ENCODE measurements around the gene ZEB2.

ZEB2 gene

GRCh38 chr2:144517866-144518747, 1.8 kb downstream of the ZEB2 start:
- TF ChIP-seq FOXA1 (IDR thresholded peaks at IDR 0.05), result no peak
- no peak for TF ChIP-seq TARDBP (IDR thresholded peaks at IDR 0.05)
- no peak for TF ChIP-seq SUZ12 (IDR thresholded peaks at IDR 0.05)
- TF ChIP-seq ZNF384 (IDR thresholded peaks at IDR 0.05), result no peak
- TF ChIP-seq LEF1 (IDR thresholded peaks at IDR 0.05; ENCODE audit: borderline replicate concordance), result no peak
- no peak for TF ChIP-seq BHLHE40 (IDR thresholded peaks at IDR 0.05; ENCODE audit: borderline replicate concordance)
- TF ChIP-seq PKNOX1 (IDR thresholded peaks at IDR 0.05), result no peak
- no peak for TF ChIP-seq NFRKB (IDR thresholded peaks at IDR 0.05)
- TF ChIP-seq FOXM1 (IDR thresholded peaks at IDR 0.05; ENCODE audit: borderline replicate concordance), result no peak
- TF ChIP-seq ARNT (IDR thresholded peaks at IDR 0.05), result no peak
- no peak for TF ChIP-seq SP1 (IDR thresholded peaks at IDR 0.05)
- TF ChIP-seq HDGF (IDR thresholded peaks at IDR 0.05; ENCODE audit: borderline replicate concordance), result no peak
- TF ChIP-seq CTBP1 (IDR thresholded peaks at IDR 0.05; ENCODE audit: borderline replicate concordance), result no peak; the same call in 1 of the 2 replicates
- no peak for TF ChIP-seq ELF4 (IDR thresholded peaks at IDR 0.05)
- TF ChIP-seq FOXK2 (IDR thresholded peaks at IDR 0.05), result no peak
- no peak; the same call in none of the 2 replicates for TF ChIP-seq L3MBTL2 (conservative IDR thresholded peaks at IDR 0.05)
- DNase-seq (ENCODE audit: extremely low spot score), result no peak
- ChIA-PET CTCF (interaction anchor here (0.7 kb wide), 1 partner anchor 130 kb away, joined by 9 read pairs; no protein-coding TSS in a partner anchor), POLR2A (no interaction called here)

- CTCF ChIA-PET, result no interaction called here
- peak; percentile 54 for DNase-seq (ENCODE audit: extremely low spot score)
- POLR2A ChIA-PET, result no interaction called here
- TF ChIP-seq HDGF (IDR thresholded peaks at IDR 0.05; ENCODE audit: borderline replicate concordance) (no peak), PKNOX1 (IDR thresholded peaks at IDR 0.05) (no peak), FOXA1 (IDR thresholded peaks at IDR 0.05) (no peak), SP1 (IDR thresholded peaks at IDR 0.05) (no peak), ZNF384 (IDR thresholded peaks at IDR 0.05) (no peak), TARDBP (IDR thresholded peaks at IDR 0.05) (no peak)
These were observed 2.7 kb downstream of the ZEB2 start for GRCh38 chr2:144516981-144517865.

DNA sequence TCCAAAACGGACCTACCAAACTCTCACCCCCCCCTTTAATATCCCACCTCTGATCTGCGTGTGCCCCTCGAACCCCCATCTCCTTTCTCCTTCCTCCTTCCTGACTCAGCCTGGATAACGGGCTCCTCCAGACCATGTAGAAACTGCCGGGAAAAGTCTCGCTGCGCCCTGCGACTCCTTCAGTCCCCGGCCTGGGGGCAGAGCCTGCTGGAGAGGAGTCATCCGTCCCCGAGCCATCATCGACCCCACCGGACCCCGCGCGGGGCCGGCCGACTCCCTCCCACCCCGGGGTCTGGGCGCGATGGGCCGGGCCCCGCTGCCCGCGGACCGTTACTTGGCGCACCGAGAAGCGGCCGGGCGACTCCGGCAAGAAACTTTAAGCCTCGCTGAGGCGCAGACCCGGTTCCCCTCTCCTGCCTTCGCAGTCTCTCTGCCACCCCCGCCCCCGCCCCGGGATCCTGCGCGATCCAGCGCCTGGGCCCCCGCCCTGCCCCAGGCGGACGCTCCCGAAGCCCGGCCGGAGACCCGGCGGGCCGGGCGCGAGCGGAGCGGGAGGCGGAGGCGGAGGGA, 3.4 kb downstream of the ZEB2 start:
- TF ChIP-seq ELF4 (IDR thresholded peaks at IDR 0.05) (no peak), FOXM1 (IDR thresholded peaks at IDR 0.05; ENCODE audit: borderline replicate concordance) (no peak), FOXK2 (IDR thresholded peaks at IDR 0.05) (no peak), FOXA1 (IDR thresholded peaks at IDR 0.05) (no peak), PKNOX1 (IDR thresholded peaks at IDR 0.05) (no peak), NFRKB (IDR thresholded peaks at IDR 0.05) (no peak), L3MBTL2 (conservative IDR thresholded peaks at IDR 0.05) (no peak), SP1 (IDR thresholded peaks at IDR 0.05) (no peak), SUZ12 (IDR thresholded peaks at IDR 0.05) (no peak), BHLHE40 (IDR thresholded peaks at IDR 0.05; ENCODE audit: borderline replicate concordance) (no peak), TARDBP (IDR thresholded peaks at IDR 0.05) (no peak), LEF1 (IDR thresholded peaks at IDR 0.05; ENCODE audit: borderline replicate concordance) (no peak), ARNT (IDR thresholded peaks at IDR 0.05) (no peak), CTBP1 (IDR thresholded peaks at IDR 0.05; ENCODE audit: borderline replicate concordance) (no peak)
- no peak for DNase-seq (ENCODE audit: extremely low spot score)
- CTCF ChIA-PET, result no interaction called here
- POLR2A ChIA-PET, result no interaction called here

- no peak for DNase-seq (ENCODE audit: extremely low spot score)
- ChIA-PET POLR2A (interaction anchor here (0.7 kb wide), 1 partner anchor 18 kb away, joined by 4 read pairs; no protein-coding TSS in a partner anchor), CTCF (interaction anchor here (0.8 kb wide), 1 partner anchor 36 kb away, joined by 5 read pairs; no protein-coding TSS in a partner anchor)
- TF ChIP-seq CTBP1 (IDR thresholded peaks at IDR 0.05; ENCODE audit: borderline replicate concordance), result no peak
- TF ChIP-seq BHLHE40 (IDR thresholded peaks at IDR 0.05; ENCODE audit: borderline replicate concordance), result no peak
- no peak for TF ChIP-seq FOXA1 (IDR thresholded peaks at IDR 0.05)
- TF ChIP-seq FOXM1 (IDR thresholded peaks at IDR 0.05; ENCODE audit: borderline replicate concordance), result no peak
- no peak for TF ChIP-seq PKNOX1 (IDR thresholded peaks at IDR 0.05)
- TF ChIP-seq FOXK2 (IDR thresholded peaks at IDR 0.05), result no peak
These were observed 4.1 kb downstream of the ZEB2 start for GRCh38 chr2:144515696-144516410.

Data from HEK293T (cell line).